GM19455 (cell line): ENCODE results near the gene SIL1.

Source experiments
- ATAC-seq: cut with Tn5 transposase; IDR thresholded peaks from one replicate; pipeline ENCODE4 v1.9.1; 2021; ENCODE audit not compliant: unreplicated experiment

The SIL1 gene

DNA sequence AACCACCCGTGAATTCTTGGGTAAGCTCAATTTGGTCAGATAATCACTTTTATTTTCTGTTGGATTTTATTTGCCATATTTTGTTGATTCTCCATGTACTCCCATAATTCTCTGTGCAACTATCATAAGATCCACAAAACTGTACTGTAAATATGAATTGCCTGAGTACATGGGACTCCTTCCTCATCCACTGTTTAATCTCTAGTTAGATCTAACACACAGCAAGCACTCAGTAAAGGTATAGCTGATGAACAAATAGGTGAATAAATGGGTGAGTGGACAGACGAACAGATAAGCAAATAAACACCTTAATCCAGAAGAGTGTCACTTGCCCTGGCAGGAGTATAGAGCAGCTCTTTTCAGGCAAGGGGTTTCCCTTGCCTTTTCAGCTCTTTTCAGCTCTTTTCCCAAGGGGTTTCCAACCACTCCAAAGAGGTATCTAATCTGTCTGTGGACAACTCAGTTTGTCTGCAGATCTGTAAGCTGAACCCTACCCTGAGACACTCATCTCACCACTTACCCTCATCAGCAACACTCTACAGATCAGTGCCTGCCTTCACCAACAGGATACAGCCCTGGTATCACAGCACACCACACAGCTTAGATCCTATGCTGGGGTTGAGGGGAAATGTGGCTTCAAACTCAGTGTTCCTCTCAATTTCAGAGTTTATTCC, 51.2 kb downstream of the SIL1 start:
- ATAC-seq = no peak

DNA sequence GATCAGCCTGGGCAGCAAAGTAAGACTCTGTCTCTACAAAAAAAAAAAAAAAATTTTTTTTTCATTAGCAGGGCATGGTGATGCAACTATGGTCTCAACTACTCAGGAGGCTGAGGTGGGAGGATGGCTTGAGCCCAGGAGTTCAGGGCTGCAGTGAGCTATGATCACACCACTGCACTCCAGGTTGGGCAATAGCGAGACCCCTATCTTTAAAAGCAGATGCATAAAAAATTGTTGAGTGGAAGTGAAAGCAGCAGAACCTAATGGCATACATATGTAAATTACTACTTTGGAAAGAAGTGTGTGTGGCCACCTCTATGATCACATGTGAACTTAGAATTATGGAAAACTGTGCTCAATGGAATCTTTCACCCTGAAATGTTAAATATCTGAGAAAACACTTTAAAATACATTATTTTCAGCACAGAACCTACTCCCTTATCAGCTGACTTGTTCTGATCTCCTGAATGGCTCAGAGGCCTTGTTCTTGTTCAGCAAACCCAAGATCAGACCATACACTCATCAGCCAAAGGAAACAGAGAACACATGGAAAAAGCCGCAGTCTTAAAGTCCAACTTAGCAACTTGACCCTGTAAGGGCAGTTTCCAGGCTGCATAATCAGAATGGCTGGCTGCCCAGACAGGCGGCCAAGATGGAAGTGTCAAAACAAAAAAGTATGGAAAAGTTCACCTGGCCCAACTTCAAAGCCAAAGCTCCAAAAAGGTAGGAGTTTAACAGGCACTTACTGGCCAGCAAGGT, 56.5 kb downstream of the SIL1 start:
- ATAC-seq = no peak

DNA sequence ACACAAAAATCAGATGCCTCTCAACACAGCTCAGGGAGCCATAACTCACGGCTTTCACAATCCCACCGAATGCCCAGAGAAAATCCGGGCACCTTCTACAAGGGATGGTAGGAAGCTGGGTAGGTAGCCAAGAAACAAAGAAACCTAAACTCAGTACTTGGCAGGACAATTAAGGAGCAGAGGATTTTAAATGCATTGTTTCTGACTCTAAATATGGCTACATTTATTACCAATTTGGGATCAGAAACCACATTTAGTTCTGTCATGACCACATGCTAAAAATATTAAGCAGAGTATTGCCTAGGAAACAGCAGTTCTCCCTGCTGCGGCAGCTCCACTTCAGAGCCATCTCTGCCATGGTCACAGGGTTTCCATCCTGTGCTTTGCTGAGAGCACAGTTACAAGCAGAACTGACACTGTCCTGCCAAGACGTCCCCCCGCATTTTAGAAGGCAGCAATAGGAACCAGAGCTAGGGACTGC, 57.5 kb downstream of the SIL1 start:
- no peak for ATAC-seq

DNA sequence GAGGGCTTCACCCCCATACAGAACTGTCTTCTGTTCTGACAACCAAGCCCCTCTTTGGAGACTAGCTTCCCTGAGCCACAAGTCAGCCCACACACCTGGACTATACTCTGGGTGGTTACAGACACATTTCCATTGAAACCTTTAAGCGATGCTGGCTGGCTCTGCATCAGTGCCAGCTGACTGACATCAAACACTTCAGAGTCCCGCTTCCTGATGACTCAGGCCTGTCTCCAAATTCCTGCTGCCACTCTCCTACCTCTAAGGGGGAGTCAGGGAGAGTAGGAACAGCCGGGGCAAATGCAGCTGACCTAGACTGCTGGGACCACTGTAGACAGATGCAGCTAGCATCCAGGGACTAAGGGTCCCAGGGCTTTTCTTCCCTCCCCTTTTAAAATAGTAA, 59.4 kb downstream of the SIL1 start:
- no peak for ATAC-seq

DNA sequence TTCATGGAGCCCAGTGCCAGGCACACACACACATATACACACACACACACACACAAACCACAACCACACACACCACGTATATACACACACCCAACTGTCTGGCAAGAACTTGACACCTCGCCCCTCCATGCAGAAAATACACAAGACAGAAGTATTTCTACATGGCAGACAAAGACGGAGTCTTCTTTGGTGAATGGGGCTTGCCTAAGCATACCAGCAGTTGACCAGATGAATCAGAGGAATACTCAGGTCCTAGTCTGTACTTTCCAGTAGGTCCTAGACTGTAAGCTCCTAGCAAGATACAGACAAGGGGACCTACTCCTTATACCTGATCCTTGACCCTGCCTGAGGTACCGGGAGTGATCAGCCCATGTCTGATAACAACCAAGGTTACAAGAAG, 60.1 kb downstream of the SIL1 start:
- no peak for ATAC-seq

DNA sequence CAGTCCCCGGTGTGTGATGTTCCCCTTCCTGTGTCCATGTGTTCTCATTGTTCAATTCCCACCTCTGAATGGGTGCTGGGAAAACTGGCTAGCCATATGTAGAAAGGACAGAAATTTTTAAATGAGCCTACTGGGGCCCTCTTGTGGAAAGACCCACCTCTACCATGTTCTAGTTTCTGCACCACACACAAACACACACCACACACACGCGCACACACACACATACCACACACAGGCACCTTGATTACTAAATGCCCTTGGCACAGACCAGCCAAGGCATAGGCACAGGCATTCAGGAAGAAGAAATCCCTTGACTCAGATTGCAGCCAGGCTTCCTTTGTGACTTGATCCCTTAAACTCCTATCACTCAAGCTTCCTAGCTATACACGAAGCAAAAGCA, 60.5 kb downstream of the SIL1 start:
- no peak for ATAC-seq

DNA sequence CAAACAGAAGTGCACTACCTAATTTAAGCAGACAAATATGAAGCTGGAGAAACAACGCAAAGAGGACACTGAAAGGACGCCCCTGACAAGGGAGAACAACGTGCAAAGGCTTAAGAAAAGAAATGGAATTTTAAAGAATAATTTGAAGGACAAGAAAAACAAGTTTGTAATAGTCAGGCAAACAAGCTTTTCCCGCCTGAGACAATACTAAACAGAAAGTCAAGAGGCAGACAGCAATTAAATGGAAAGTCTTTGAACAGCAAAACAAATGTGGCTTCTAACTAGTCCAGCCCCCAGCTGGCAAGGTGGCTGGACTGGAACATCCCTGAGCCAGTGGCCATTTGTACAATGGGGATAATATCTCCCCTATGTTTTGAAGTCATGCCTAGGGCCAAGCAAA, 63.3 kb downstream of the SIL1 start:
- no peak for ATAC-seq

DNA sequence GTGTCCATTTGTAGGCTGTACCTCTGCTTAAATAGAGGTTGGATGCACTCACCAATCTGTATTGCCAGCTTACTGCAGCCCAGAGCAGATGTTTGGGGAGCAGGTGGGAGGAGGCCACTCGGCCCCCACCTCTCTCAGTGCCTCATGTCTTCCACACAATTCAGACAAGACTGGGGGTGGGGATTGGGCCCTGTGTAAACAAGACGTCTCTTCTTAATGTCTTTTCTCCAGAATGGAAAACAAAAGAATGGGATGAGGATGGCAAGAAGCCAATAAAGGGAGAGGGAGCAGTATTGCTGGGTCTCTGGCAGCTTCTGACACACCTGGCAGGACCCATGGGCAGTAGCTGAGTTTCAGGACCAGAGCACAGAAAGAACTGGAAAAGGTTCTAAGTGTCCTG, 64.9 kb downstream of the SIL1 start:
- ATAC-seq = no peak

DNA sequence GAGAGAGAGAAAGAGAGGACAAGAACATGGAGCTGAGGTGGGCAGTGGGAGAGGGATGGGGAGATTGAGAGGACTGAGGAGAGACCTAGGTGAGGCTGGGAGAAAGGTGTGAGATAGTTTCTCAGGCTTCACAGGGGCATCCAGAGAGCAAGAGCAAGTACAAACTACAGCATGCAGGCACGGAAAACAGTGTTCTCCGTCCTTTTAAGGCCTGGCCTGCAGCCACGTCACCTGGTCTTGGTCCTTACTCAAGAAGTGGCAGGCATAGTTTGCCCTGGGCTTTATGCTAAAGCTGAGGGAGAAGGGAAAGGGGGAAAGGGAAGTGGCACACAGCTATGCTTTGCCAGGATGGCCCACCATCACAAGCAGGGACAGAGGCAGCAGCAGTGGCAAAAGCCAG, 65.7 kb downstream of the SIL1 start:
- ATAC-seq = no peak

DNA sequence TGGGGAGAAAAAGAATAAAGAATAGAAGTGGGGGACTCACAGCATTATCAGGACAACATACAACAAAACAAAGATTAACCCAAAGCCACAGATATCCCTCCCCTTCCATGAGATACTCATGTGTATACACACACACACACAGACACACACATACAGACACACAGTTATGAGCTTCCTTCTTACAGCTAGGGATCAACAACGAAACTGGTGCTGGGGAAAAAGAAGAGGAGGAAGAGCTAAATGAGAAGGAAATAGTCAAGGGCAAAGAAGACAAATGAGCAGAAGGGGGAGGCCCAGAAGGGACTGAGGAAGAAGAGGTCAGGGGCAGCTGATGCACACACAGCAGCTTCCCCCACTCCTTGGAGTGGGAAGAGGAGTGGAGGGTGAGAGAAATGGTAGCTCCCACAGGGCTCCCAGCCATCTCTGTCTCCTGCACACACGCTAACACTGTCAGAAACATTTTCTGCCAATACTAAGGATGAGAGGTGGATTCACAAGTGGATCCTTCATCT, 66.2 kb downstream of the SIL1 start:
- no peak for ATAC-seq

DNA sequence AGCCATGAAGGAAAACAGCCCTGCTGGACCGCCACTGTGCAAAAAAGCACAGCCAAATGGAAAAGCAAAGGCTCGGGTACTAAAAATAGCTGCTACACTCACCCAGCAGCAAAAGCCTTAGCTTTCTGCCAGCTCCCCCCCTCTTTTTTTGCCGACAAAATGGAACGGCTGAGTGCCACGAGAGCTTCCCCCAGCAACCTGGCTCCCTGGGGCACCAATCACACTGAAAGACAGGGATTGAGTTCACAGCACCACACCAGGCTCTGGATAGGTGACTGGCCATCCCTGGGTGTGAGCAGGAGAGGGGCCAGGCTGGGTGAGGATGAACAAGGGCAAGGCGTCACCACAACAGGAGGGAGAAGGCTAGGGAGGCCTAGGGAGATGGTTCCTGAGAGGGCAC, 66.7 kb downstream of the SIL1 start:
- ATAC-seq = no peak

DNA sequence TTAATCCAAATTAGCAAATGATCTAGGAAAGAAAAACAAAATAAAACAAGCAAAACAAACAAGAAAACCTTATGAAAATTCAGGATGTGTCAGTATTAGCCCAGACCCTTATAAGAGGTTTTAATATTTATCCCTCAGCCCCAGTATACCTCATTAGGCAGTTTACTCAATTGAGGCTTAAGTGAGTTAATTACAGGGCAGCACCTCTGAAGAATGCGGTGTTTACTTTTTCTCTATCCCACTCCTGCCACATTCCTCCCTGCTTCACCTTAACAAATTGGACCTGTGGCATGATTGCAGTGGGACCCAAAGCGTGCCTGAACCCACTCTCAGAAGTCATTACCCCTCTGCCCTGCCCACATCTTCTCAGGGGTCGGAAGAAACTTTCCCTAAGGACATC, 67.1 kb downstream of the SIL1 start:
- ATAC-seq = no peak

DNA sequence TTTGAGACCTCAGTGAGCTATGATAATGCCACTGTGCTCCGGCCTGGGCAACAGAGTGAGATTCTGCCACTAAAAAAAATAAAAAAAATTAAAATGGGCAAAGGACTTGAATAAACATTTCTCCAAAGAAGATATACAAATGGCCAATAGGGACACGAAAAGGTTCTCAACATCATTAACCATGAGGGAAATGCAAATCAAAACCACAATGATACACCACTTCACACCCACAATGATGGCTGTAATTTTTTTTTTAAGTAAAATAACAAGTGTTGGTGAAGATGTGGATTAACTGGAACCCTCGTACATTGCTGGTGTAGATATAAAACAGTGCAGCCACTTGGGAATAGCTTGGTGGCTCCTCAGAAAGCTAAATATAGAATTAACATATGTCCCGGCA, 68.0 kb downstream of the SIL1 start:
- no peak for ATAC-seq

DNA sequence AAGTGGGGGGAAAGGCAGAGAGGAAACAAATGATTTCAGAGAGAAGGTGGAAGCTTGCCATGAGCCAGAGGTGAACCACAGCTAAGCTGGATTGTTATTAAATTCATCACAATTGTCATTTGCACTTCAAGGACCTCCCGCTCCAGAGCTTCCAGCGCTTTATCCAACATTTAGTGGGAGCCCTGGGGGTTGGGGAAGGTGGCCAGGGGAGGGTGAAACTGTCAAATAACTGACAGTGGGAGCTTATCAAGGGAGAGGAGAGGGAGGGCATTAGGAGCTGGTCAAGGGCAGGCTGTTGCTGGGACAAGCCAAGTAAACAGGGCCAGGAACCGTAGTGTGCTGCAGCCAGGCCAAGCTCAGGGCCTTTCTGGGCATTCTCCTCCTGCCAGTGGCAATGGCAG, 71.5 kb downstream of the SIL1 start:
- no peak for ATAC-seq

DNA sequence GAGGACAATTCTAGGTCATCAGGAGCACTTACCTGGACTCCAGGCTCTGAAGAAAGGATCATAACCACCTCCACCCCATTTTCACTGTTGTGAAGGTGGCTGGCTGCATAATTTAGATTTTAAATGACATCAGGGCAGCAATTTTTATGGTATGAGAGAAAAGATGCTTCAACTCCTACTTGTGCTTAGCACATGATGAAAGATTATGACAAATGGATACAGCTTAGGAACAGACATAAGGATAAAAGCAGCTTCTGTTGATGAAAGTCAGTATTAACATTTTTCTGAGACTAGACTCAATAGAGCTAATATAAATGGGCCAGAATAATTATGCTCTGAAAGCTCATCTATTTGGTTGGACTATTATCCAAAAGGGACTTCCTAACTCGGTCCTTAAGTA, 72.2 kb downstream of the SIL1 start:
- ATAC-seq = no peak

DNA sequence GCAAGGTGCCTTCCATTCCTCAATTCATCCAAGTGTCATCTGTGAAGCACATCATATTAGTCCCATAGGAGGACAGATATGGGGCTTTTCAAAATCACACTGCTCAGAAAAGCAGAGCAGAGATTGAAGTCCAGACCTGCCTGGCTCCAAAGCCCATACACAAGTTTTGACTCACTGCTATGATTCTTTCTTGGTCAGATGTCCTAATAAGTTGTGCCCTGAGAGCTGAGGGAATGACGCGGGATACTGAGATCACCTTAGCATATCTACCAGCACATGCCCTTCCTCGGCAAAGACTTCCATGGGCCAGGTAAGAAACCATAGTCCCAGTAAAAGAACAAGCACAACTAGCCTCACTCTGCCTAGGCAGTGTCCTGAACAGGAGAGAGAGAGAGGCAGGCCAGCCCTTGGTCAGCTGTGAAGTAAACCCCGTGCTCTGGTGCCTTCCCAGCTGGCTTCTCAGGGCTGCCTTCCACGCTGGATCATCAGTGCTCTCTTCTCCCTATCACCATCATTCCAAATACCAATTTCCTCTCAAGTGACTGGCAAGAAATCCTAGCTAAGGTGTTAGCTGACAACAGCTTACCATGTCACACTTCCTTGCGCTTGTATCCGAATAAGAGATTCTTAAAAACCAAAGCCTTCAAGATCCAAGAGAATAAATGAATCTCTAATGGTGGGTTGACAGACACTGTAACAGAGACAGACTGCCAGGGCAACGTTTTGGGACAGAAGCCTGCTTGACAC, 73.2 kb downstream of the SIL1 start:
- ATAC-seq = no peak

DNA sequence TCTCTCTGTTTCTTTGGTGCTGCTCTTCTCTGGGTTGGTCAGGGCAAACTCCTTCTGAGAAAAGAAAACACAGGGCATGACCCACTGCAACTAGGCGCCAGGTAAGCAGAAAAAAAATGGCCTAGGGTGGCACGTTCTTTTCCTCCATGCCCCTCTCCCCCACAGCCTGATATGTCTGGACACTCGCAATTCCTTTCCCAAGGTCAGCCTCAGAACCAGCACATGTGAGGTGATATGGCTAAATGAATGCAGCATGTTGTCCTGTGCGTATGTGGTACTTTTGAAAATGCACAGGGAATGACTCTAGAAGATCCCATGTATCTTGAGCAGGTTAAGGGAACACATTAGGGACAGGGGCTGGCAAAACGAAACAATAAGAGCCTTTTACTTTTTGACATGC, 77.0 kb downstream of the SIL1 start:
- ATAC-seq = no peak

DNA sequence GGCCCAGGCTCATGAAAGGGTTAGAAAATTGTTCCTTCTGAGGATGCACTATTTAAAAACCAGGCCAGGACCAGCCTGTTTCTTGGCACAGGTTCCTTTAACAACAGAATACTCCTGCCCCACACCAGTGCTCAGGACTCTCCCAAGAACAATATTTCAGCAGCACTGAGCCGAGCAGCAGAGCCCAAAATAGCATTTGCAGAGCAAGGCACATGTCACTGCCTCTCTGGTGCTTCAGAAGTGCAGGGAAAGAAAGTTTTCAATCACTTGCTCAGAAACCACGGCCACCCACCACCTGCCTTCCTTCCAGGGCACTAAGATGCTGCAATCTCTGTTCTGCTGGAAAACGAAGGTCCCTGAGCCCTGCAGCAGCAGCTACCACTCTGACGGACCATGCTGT, 77.6 kb downstream of the SIL1 start:
- no peak for ATAC-seq

DNA sequence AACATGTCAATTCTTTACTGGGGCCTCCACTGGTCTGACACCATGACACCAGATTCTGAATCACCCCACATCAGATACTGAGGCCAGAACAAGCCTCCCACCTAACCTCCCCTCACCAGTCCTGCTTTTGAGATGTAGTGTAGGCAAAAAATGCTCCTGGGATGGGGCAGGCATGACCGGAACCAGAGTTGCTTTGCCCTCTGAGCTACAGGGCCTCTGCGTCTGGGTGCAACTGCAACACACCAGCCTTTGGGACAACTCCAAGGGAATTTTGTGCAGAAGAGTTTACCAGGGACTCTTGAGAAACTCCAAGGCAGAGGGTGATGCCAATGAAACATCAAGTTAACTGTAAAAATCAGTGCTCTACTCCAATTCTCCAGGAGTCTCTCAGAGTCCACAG, 79.4 kb downstream of the SIL1 start:
- ATAC-seq = no peak

DNA sequence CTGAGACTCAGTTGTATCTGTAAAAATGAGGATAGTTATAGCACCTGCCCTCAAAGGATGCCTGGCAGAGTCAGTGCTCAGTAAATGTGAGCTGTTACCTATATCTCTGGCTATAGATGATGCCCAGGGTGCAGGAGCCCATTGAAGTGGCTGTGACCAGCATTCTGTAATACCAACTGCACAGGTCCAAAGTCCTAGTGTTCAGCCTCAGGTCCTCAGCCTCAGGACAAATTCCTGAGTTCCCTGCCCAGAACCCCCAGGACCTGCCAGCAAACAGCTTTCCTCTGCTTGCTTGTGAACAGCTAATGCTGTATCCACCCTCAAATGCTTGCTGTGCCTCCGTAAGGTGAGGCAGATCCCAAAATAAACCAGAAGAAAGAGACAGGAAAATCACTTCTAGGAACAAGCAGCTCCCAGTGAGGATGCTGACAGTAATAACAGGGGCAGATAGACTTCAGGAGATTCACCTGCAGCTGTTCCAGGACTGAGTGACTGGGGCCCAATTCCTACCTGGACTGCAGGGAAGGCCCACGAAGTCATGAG, 80.8 kb downstream of the SIL1 start:
- ATAC-seq = no peak

DNA sequence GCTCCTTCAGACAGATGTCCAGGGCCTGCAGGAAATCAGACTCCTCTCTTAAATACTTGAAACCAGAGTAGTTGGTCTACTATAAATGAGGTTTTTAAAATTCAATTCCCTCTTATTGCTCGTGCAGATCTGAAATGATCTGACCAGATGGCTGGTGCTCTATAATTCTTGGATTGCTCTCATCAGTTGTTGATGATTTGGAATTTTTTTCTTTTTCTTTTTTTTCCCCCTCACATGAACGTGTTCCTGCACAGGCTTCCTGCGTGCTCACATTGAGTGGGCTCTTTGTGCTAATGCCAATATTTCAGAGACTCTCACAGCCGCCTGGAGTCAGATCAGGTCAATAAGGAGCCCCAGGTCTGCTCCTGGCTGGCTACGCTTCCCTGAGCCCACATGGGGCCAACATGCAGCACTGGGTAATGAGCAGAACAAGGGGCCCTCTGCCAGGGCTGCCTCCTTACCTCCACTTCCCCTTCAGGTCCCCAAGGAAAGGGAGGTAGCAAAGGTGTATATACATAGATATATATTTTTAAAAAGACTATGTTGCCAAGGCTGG, 82.0 kb downstream of the SIL1 start:
- ATAC-seq = no peak
